Panc1 (cell line): ENCODE data around the gene KCNIP4.

ENCODE experiments used
- CTCF ChIP-seq: fragments of 450-650 bp; IDR thresholded peaks from 2 replicates; pipeline ENCODE4 v1.5.1; 2017; ENCODE audit warnings: mild to moderate bottlenecking
- POLR2AphosphoS5 ChIP-seq: IDR thresholded peaks from 2 replicates; pipeline ENCODE4 v1.6.1; 2012; ENCODE audit warnings: mild to moderate bottlenecking, low read depth, low read length, moderate library complexity
- REST ChIP-seq, 2 experiments: IDR thresholded peaks; 2 replicates each; pipeline ENCODE4 v1.6.1; 2011 to 2012; ENCODE audit warnings: low read depth in 2 of 2, control low read depth in 1 of 2, low read length in 1 of 2, mild to moderate bottlenecking in 1 of 2, moderate library complexity in 1 of 2; ENCODE audit not compliant: insufficient read depth in 1 of 2

DNA sequence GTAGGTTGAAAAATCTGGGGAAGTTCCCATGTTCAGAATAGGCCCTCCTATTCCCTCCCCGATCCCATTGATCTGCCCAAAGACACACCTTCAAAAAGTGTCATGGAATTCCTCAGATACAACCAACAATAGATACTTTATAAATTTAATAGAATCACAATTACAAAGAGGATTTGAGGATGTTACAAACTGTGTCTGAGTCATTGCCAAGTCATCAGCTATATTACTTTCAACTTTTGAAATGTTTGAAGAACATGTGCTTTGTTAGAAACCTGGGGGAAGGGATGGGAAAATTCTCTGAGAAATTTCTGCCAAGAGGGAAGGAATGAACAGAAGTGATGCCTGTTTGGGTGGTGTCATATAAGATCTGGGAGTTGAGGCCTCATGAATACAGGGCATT, 46.7 kb downstream of the KCNIP4 start:
- TF ChIP-seq REST (IDR thresholded peaks at IDR 0.05; ENCODE audit: insufficient read depth in 1 of 2, low read depth in 2 of 2, low read length in 1 of 2) (no peak), CTCF (no peak), POLR2AphosphoS5 (no peak)
